ENCODE results near the gene ARPC3. TPM values are rescaled to one million over a fixed set of nuclear protein-coding genes. Genes with fewer than 3 reads are reported as not detected.
A peak's percentile ranks its signal among the peaks of the same experiment; 100 is the strongest.
"Not testable (repeated sequence)": the region's sequence is repeated elsewhere in the genome, so short reads cannot be mapped to it uniquely, and the experiment has no call there.

The ARPC3 gene
- total RNA-seq, 1 donor from 2014 or later = 140 TPM

DNA sequence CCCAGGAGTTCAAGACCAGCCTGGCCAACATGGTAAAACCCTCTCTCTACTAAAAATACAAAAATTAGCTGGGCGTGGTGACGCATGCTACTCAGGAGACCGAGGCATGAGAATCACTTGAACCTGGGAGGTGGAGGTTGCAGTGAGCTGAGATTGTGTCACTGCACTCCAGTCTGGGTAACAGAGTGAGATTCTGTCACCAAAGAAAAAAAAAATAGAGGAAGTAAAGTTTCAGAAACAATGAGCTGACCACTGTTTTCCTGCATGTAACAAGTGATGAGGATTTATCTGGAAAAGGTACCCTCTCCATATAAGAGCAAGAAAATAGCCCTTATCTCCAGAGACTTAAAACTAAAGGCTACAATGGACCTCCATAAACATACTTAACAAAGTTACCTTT, 33.0 kb downstream of the ARPC3 start:
- not testable (repeated sequence) for DNase-seq

- not testable (repeated sequence) for DNase-seq
Measured at GRCh38 chr12:110410086-110410485, 40.1 kb downstream of the ARPC3 start.

GRCh38 chr12:110405126-110405662, 44.9 kb downstream of the ARPC3 start:
- DNase-seq = not testable (repeated sequence)

GRCh38 chr12:110403976-110404682, 46.0 kb downstream of the ARPC3 start:
- DNase-seq = peak; percentile 21

- DNase-seq = peak; percentile 81
Measured at GRCh38 chr12:110403146-110403975, 46.8 kb downstream of the ARPC3 start, which contains the start of gene ANAPC7. ANAPC7 (minus strand) TSS chr12:110403708; CDS start chr12:110403627, 81 bp downstream.

Small RNA genes within 50 kb of the gene (small RNA-seq; reads per million reads assigned to genes)
- not detected for gene RF00278

Other genes with a start within 250 kb of the ARPC3 start
- gene ATP2A2, start 169.1 kb downstream of the ARPC3 start, total RNA-seq = 161 TPM
- gene ANAPC7, start 46.6 kb downstream of the ARPC3 start, total RNA-seq = 45.5 TPM
- gene GPN3, start 17.9 kb upstream of the ARPC3 start, total RNA-seq = 17.5 TPM
- 39.5 TPM for gene FAM216A, start 18.5 kb upstream of the ARPC3 start, total RNA-seq
- gene VPS29, start 51.8 kb upstream of the ARPC3 start, total RNA-seq = 108 TPM
- 0.94 TPM for gene RAD9B, start 52.0 kb upstream of the ARPC3 start, total RNA-seq
- 10.3 TPM for gene PPTC7, start 133.0 kb upstream of the ARPC3 start, total RNA-seq
- 38.1 TPM for gene TCTN1, start 163.8 kb upstream of the ARPC3 start, total RNA-seq
- 8.3 TPM for gene HVCN1, start 238.8 kb upstream of the ARPC3 start, total RNA-seq

Data from occipital lobe (tissue), 3 donors.